GM12874 (cell line): ENCODE data around the gene EPB41L1.

Experiments used
- CTCF ChIP-seq: IDR thresholded peaks from 2 replicates; pipeline ENCODE4 v1.5.1; 2011; ENCODE audit warnings: low read depth, mild to moderate bottlenecking, control low read depth, low read length, moderate library complexity; ENCODE audit not compliant: insufficient read depth

EPB41L1 gene

GRCh38 chr20:36149469-36149868 is 5.1 kb upstream of the EPB41L1 start:
- no peak for TF ChIP-seq CTCF

- no peak for TF ChIP-seq CTCF
These were observed 4.1 kb upstream of the EPB41L1 start for GRCh38 chr20:36150489-36150846.

GRCh38 chr20:36150847-36151539 is 3.5 kb upstream of the EPB41L1 start:
- TF ChIP-seq CTCF: no peak

GRCh38 chr20:36152261-36152660 is 2.3 kb upstream of the EPB41L1 start:
- TF ChIP-seq CTCF: no peak

- TF ChIP-seq CTCF: no peak
These were observed 1.3 kb upstream of the EPB41L1 start for GRCh38 chr20:36153204-36153603.

GRCh38 chr20:36153736-36154699 is 522 bp upstream of the EPB41L1 start:
- TF ChIP-seq CTCF: no peak

- no peak for TF ChIP-seq CTCF
These were observed 1.1 kb downstream of the EPB41L1 start for GRCh38 chr20:36155629-36155971.
